NCI-H526 treated with DMSO at 0.1 percent for 48 hours (cell line): ENCODE results near the gene PTPRCAP.
"Not testable (repeated sequence)": the region's sequence is repeated elsewhere in the genome, so short reads cannot be mapped to it uniquely, and the experiment has no call there.

Source experiments
- DNase-seq: peaks from one replicate; lab custom pipeline; 2025; lab: John Stamatoyannopoulos, UW

Gene PTPRCAP

DNA sequence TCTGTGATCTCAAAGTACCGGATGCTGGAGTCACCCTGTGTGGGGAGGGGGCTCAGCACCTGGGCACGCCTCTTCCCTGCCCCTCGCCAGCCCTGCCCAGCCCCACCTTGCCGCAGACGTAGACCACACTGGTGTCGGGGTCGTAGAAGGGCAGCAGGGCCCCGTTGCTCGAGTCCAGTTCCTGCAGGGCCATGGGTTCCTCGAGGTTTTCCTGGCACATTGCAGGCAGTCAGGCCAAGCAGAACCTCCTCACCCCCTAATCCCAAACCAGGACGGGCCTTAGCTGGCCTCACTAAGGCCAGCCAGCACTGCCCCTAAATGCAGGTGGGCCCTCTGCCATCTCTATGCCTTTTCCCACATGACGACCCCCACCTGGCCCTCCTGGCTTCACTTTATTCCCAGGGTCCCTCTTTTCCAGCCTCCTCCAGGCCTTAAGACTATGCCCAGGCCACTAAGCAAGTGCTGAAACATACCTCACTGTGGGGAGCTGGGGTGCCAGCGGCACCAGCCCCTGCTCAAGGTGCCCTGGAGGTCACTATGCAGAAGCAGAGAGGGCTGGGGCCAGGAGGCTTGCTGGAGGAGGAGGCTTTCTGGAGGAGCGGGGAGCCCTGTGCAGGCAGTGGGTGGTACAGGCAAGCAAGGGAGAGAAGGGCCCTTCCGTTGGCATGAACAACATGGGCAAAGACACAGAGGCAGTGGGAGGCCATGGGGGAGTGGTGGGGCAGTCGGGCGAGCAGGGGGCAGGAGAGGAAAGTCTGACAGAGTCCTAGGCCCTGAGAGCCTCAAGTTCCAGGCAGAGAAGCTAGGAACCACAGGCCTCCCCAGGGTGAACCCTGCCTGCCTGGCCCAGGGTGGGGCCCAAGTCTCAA, 3.0 kb upstream of the PTPRCAP start:
- no peak for DNase-seq

DNA sequence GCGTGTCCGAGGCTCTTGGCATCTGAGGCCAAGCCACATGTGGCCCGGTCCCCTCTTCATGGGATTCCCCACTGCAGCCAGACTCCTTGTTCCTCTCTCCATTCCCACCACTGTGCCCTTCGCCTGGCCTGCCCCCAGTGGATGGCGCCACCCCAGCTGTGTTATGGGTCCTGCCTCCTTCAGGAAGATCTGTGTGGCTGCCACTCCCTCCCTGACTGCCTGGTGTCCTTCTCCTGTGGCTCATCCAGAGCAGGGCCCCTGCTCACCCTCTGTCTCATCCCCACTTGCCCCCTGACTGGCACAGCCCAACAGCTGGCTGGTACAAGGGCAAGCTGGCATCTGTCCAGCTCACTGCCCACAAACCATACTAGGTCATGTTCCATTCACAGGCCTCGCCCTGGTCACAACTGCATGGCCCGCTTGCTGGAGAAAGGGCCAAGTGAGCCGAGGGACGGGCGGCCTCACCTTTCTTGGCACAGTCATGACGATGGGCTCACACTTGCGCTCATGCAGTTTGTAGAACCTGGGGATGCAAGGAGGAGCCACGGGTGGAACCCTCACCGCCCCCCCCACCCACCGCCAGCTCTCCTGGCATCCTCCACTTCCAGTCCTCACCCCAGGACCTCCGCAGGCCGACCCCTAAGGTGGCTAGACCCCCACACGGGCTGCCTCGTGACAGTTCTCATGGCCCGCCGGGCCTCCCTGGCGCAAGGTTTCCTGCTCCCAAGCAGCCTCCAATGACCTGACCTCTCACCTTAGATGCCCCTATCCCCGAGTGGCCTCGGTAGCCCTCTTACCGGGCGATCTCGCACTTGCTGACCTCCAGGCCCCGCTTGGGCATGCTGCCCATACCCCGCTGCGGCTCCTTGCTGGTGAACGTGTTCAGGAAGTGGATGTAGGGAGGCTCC, 2.1 kb upstream of the PTPRCAP start:
- no peak for DNase-seq

DNA sequence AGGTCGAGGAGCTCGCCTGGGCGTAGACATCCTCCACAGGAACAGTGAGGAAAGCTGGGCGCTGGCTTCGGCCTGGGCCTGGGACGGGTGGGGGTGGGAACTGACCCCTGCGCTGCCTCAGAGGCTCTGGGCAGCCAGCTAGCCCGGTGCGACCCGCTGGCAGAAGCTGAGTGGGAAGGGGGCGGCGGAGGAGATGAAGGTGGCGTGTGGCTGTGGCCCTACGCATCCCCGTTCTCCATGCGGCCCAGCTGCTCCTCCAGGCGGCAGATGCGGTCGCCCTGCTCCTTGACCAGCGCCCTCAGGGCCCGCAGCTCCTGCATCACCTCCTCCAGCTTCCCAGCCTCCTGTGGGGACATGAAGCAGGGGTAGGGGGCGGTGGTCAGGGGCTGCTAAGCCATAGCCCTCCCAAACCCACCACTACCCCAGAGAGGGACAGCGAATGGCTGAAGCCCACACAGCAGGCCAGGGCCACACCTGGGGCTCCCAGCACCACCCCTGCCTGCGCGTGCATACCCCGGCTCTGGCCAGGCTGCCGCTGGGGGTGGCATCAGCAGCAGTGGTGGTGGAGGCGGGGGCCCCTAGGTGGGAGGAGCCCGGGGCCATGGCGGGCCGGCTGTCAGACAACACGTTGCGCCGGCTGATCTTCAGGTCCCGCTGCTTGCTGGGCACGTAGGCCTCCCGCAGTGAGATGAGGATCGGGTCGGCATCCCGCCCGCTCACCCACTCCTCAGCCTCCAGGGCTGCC, 848 bp upstream of the PTPRCAP start:
- DNase-seq, result no peak

DNA sequence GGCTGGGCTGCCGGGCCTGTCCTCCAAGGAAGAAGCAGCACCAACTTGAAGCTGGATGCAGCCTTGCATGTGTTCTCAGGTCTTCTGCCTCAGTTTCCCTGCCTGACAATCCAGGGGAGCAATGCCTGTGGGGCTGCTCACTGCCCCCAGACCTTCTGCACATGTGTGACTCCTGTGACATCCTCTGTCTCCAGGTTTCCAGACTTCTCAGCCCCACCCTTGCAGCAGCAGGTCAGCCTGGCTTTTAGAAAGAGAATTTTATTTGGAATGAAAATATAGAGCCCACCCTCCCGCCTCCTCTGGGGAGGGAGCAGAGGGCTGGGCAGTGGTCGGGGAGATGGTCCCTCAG, 301 bp upstream of the PTPRCAP start:
- no peak for DNase-seq

DNA sequence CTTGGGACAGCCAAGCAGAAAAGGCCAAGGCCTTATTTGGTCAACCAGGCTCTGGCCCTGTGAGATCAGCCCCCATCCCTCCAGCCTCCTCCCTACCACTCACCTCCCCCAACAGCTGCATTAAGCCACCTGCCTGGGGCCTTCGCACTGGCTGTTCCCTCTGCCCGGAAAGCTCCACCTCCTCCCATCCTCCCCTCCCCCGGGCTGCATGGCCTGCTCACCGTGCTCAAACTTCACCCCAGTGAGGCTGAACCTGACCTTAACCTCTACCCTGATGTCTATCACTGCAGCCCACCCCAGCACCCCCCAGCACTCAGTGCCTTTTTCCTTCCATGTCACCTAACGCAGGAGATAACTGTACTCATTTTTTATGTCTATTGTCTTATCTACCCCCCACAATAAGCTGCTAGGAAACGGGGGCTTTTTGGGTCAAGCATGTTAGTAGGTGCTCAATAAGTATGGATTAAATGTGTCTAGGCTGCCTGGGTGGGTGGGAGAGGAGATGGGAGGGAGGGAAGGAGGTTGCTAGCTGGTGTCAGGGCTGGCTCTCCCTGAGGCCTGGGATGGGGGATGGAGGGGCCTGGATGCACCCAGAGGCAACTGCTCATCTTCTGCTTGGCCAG, 912 bp downstream of the PTPRCAP start:
- no peak for DNase-seq

DNA sequence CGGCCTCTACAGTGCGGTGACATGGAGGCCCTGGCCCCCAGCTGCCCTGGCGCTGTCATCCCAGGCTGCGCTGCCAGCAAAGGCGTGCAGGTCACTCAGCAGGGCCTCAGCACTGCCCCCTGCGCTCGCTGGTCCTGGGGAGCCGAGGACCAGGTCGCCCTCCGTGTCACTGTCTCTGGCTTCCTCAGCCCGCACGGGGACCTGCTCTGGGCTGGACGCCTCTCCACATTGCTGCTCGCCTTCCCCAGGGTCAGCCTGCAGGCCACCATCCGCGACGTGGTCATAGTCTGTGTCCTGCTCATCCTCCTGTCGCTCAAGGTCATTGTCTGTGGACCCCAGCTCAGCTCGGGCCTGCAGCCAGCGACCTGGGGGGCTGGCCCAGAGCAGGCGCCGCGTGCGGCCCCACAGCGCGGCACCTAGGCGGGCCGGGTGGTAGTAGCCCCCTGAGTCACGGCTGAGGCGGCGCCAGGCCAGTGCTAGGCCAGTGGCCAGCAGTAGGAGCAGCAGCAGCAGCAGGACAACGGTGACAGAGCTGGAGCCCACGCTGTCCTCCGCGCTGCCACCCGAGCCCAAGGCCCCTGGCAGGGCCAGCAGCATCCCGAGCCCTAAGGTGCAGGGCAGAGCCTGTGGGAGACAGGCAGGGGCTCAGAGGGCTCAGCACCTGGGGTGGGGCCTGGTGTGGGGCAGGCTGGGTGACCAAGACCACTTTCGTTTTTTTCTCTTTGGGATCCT, 1.6 kb downstream of the PTPRCAP start:
- DNase-seq, result no peak

DNA sequence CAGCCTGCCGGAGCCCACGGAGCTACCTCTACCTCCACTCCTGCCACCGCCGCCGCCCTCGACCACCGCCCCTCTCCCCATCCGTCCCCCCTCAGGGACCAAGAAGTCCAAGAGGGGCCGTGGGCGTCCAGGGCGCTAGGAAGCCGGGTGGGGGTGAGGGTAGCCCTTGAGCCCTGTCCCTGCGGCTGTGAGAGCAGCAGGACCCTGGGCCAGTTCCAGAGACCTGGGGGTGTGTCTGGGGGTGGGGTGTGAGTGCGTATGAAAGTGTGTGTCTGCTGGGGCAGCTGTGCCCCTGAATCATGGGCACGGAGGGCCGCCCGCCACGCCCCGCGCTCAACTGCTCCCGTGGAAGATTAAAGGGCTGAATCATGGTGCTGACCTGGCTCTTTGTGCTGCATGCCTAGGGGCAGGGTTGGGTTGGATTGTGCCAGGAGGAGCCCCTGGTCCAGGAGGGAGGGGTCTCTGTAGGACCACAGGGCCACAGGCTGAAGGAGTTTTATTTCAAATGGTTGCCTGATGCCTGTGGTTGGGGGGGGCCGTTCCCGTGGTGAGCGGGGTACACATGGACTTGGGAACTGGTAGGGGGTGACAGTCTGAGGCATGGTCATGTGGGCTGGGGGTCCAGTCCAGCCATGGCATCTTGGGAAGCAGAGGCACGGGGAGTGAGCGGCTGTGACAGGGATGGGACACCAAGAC, 2.3 kb downstream of the PTPRCAP start:
- DNase-seq, result no peak

DNA sequence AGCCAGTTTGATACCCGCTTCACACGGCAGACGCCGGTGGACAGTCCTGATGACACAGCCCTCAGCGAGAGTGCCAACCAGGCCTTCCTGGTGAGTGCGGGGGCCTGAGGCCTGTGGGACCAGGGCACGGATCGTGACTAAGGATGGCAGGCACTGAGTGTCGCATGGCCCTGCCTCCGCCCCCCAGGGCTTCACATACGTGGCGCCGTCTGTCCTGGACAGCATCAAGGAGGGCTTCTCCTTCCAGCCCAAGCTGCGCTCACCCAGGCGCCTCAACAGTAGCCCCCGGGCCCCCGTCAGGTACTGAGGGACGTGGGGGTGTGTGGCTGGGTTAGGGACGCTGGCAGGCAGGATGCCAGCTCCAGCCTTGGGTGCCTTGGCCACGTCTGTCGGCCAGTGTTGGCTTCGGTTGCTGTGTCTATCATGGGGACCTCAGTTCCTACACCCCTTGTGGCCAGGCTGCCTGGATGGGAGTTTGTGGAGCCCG, 3.0 kb downstream of the PTPRCAP start:
- DNase-seq, result no peak

DNA sequence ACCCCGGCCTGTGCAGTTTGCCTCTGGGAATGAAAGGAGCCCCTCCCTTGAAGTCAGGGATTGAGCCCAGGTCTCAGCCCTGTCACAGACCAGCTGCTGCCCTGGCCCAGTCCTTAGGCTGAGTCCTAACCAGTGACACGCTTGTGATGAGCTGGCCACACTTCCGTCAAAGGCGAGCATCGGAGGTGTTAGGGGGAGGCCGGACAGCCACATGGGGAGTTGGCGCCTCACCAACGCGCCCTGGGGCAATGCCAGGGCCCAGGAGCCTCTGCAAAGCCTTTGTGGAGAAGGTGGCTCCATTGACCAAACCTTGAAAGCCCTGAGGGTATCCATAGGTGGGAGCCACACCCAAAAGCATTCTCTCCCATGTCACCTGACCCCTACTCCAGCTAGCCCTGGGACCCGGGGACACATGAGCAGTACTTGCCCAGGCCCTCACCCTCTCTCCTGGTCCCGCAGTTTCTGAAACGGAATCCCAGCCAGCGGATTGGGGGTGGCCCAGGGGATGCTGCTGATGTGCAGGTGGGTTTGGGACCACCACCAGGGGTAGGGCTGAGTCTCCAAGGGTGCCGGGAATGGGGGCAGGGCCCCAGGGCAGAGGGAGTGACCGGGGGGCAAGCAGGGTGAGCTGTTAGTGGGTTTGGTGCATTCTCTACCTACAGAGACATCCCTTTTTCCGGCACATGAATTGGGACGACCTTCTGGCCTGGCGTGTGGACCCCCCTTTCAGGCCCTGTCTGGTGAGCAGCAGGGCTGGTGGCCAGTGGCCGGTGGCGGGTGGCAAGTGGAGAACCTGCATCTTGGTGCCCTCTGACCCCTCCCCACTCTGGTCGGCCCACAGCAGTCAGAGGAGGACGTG, 3.7 kb downstream of the PTPRCAP start:
- DNase-seq, result no peak

DNA sequence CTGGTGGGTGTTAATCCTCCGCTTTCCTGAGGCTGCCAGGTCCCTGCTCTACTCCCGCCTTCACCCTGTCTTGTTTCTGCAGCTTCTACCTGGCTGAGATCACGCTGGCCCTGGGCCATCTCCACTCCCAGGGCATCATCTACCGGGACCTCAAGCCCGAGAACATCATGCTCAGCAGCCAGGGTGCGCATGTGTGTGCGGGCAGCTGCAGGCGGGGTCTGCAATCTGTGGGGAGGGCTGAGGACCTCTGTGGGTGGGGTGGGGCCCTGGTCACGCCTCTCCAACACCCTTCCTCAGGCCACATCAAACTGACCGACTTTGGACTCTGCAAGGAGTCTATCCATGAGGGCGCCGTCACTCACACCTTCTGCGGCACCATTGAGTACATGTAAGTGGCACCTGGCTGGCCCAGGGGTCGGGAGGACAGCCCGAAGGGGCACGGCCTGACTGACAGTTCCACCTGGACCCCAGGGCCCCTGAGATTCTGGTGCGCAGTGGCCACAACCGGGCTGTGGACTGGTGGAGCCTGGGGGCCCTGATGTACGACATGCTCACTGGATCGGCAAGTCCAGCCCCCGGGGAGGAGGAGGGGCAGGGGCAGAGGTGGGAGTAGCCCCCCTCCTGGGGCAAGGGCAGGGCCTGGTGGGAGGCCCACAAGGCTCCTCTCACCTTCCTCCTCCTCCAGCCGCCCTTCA, 4.7 kb downstream of the PTPRCAP start:
- no peak for DNase-seq

DNA sequence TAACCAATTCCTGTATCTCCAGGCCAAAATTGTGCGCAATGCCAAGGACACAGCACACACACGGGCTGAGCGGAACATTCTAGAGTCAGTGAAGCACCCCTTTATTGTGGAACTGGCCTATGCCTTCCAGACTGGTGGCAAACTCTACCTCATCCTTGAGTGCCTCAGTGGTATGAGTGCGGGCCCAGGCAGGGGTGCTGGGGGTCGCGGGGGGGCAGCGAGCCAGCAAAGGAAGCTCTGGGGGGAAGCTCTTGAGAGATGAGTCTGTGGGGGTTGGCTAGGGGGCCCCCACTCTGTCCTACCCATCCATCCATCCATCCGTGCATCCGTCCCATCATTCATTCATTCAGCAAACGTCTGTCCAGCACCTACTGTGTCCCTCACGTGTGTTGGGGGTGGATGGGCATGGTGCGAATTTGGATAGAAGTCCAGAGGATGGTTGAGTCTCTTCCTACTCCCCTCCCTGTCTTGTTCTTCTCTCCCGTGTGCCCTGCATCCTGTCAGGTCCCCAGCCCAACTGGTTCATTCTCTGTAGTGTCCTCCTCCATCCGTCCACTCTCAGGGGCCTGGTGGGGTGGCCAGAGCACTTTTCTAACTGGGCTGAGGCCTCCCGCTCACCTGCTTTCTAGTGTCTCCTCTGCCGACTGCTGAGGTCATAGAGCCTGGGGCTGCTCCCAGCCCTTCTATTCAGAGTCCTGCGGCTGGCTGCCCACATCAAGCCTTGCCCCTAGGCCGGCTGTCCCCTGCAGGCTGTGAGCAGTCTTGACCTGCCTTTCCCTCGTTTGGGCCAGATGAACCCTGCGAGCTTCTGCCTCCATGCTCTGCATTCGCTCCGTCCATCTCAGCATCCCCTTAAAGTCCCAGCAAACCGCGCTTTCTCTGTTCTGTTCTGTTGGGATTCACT, 5.9 kb downstream of the PTPRCAP start:
- DNase-seq, result no peak

DNA sequence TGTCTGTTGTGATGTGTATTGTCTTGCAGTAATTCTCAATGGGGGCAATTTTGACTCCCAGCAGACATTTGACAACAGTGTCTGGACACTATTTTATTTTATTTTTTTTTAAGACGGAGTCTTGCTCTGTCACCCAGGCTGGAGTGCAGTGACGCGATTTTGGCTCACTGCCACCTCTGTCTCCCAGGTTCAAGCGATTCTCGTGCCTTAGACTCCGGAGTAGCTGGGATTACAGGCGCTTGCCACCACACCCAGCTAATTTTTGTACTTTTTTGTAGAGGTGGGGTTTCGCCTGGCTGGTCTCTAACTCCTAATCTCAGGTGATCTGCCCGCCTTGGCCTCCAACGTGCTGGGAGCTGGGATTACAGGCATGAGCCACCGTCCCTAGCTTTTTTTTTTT, 7.8 kb downstream of the PTPRCAP start:
- DNase-seq, result no peak

DNA sequence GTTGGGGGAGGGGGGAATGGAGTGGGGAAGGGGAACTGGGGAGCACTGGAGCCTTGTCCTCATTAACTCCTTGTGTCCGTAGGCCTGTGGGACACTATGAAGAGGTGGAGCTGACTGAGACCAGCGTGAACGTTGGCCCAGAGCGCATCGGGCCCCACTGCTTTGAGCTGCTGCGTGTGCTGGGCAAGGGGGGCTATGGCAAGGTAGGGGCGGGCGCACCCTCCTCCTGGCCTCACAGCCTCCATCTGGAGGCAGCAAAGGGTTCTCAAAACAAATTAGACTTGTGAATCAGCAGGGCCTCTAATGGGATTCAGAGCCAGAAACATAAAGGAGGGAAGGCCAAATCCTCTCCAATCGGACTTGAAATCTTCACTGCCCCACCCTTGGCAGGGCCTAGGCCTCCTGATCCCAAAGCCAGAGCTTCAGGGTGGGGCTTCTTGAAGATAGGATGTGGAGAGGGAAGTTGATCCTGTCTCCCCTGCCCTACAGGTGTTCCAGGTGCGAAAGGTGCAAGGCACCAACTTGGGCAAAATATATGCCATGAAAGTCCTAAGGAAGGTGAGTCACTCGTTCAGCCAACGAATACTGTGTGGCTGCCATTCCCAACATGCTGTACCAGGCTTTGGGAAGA, 8.3 kb downstream of the PTPRCAP start:
- no peak for DNase-seq

DNA sequence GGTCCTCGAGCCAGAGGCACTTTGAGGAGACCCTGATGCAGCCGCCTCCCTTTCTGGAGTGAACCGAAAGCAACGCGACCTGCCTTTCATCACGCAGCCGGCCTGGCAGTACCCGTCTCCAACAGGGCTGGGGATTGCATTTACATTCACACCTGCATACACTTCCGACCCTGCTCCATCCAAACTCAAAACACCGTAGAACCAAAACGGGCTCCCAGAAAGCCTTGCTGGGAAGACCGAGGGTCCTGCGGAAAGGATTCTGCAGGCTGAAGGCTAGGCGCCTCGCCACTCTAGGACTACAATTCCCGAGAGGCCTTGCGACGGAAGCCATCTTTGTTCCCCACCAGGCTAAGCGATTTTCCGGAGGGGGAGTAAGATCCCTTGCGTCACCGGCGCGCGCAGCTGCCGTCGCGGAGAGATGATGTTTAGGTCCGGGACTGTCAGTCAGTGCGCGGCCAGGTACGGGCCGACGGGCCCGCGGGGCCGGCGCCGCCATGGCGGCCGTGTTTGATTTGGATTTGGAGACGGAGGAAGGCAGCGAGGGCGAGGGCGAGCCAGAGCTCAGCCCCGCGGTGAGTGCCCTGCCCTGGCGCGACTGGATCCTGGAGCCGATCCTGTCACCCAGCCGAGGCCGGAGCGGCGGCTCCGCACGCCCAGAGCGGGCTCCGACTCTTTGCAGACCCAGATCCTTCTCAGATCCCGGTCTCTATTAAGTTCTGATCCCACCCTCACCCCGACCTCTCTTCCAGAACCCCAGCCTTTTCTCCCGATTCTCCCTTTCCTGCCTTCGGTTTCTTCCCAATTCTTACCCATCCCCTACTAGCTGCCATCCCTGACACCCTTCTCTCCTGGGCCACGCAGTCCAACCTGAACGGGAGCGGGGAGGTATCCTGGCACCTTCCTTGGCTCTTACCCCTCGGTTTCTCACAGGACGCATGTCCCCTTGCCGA, 9.2 kb downstream of the PTPRCAP start, which contains the start of gene RPS6KB2:
Gene RPS6KB2 (plus strand): TSS at position 443 of the 950 bp plus-strand sequence. CDS start 52 bp downstream, at position 495.
- peak; percentile 97 for DNase-seq

DNA sequence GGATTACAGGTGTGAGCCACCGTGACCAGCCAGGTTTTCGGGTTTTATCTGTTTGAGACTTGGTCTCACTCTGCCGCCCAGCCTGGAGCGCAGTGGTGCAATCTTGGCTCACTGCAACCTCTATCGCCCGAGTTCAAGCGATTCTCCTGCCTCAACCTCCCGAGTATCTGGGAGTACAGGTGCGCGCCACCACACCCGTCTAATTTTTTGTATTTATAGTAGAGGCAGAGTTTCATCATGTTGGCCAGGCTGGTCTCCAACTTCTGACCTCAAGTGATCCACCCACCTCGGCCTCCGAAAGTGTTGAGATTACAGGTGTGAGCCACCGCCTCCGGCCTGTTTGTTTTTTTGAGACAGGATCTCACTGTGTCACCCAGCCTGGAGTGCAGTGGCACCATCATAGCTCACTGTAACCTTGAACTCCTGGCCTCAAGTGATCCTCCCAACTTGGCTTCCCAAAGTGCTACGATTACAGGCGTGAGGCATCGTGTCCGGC, 10.1 kb downstream of the PTPRCAP start:
- DNase-seq, result not testable (repeated sequence)
